ENCODE data around the gene RGS17.

GRCh38 chr6:153076431-153076830 is 54.7 kb downstream of the RGS17 start:
- TF ChIP-seq NFRKB (IDR thresholded peaks at IDR 0.05) = no peak
- no peak for TF ChIP-seq FOXM1 (IDR thresholded peaks at IDR 0.05; ENCODE audit: borderline replicate concordance)
- no peak for TF ChIP-seq SP1 (IDR thresholded peaks at IDR 0.05)
- TF ChIP-seq HDGF (IDR thresholded peaks at IDR 0.05; ENCODE audit: borderline replicate concordance) = no peak
- TF ChIP-seq FOXK2 (IDR thresholded peaks at IDR 0.05) = no peak
- TF ChIP-seq L3MBTL2 (conservative IDR thresholded peaks at IDR 0.05) = no peak
- no peak for TF ChIP-seq ELF4 (IDR thresholded peaks at IDR 0.05)
- TF ChIP-seq SUZ12 (IDR thresholded peaks at IDR 0.05) = no peak
- TF ChIP-seq BHLHE40 (IDR thresholded peaks at IDR 0.05; ENCODE audit: borderline replicate concordance) = no peak
- no peak for TF ChIP-seq TARDBP (IDR thresholded peaks at IDR 0.05)
- TF ChIP-seq LEF1 (IDR thresholded peaks at IDR 0.05; ENCODE audit: borderline replicate concordance) = no peak
- no peak for TF ChIP-seq PKNOX1 (IDR thresholded peaks at IDR 0.05)

Measured in HEK293T (cell line).